Measurements from ENCODE around the gene PLD1.
"Not testable (repeated sequence)": the region's sequence is repeated elsewhere in the genome, so short reads cannot be mapped to it uniquely, and the experiment has no call there.

Gene PLD1

GRCh38 chr3:171694888-171695287 lies 115.4 kb downstream of the PLD1 start:
- no peak for DNase-seq

- not testable (repeated sequence) for DNase-seq
Observed at GRCh38 chr3:171692551-171692950, 117.7 kb downstream of the PLD1 start.

- DNase-seq: no peak
Observed at GRCh38 chr3:171691485-171691884, 118.8 kb downstream of the PLD1 start.

- no peak for DNase-seq
Observed at GRCh38 chr3:171690281-171690680, 120.0 kb downstream of the PLD1 start.

- DNase-seq: no peak
Observed at GRCh38 chr3:171688593-171688992, 121.7 kb downstream of the PLD1 start.

GRCh38 chr3:171688002-171688401 lies 122.3 kb downstream of the PLD1 start:
- no peak for DNase-seq

GRCh38 chr3:171687581-171687980 lies 122.7 kb downstream of the PLD1 start:
- DNase-seq: no peak

GRCh38 chr3:171687064-171687463 lies 123.2 kb downstream of the PLD1 start:
- DNase-seq: no peak

- DNase-seq: peak; percentile 3
Observed at GRCh38 chr3:171685116-171685895, 125.0 kb downstream of the PLD1 start.

GRCh38 chr3:171684221-171684620 lies 126.1 kb downstream of the PLD1 start:
- no peak for DNase-seq

- no peak for DNase-seq
Observed at GRCh38 chr3:171682743-171683142, 127.5 kb downstream of the PLD1 start.

GRCh38 chr3:171680726-171681411 lies 129.4 kb downstream of the PLD1 start:
- DNase-seq: no peak

- DNase-seq: no peak
Observed at GRCh38 chr3:171678971-171679492, 131.3 kb downstream of the PLD1 start.

- DNase-seq: no peak
Observed at GRCh38 chr3:171677706-171678105, 132.6 kb downstream of the PLD1 start.

GRCh38 chr3:171676601-171677175 lies 133.6 kb downstream of the PLD1 start:
- no peak for DNase-seq

- DNase-seq: no peak
Observed at GRCh38 chr3:171673951-171674350, 136.3 kb downstream of the PLD1 start.

GRCh38 chr3:171672538-171672937 lies 137.7 kb downstream of the PLD1 start:
- DNase-seq: no peak

- DNase-seq: no peak
Observed at GRCh38 chr3:171672124-171672523, 138.2 kb downstream of the PLD1 start.

- no peak for DNase-seq
Observed at GRCh38 chr3:171671709-171672108, 138.6 kb downstream of the PLD1 start.

GRCh38 chr3:171666516-171666915 lies 143.8 kb downstream of the PLD1 start:
- no peak for DNase-seq

GRCh38 chr3:171663805-171664204 lies 146.5 kb downstream of the PLD1 start:
- no peak for DNase-seq

- DNase-seq: no peak
Observed at GRCh38 chr3:171661484-171661883, 148.8 kb downstream of the PLD1 start.

GRCh38 chr3:171660188-171660587 lies 150.1 kb downstream of the PLD1 start:
- DNase-seq: no peak

GRCh38 chr3:171658841-171659240 lies 151.4 kb downstream of the PLD1 start:
- peak; percentile 15 for DNase-seq
